ENCODE data around the gene SLC44A4.
"Not testable (repeated sequence)": the region's sequence is repeated elsewhere in the genome, so short reads cannot be mapped to it uniquely, and the experiment has no call there.

The SLC44A4 gene

GRCh38 chr6:31851980-31852718 lies 26.6 kb downstream of the SLC44A4 start:
- not testable (repeated sequence) for DNase-seq

- DNase-seq, result no peak
These were observed 27.3 kb downstream of the SLC44A4 start for GRCh38 chr6:31851485-31851832.

- no peak for DNase-seq
These were observed 27.9 kb downstream of the SLC44A4 start for GRCh38 chr6:31850765-31851484.

GRCh38 chr6:31847276-31847978 lies 31.4 kb downstream of the SLC44A4 start:
- no peak for DNase-seq

- DNase-seq, result no peak
These were observed 34.3 kb downstream of the SLC44A4 start for GRCh38 chr6:31844507-31844906.

- DNase-seq, result no peak
These were observed 36.7 kb downstream of the SLC44A4 start for GRCh38 chr6:31842053-31842452.

GRCh38 chr6:31839779-31840126 lies 39.0 kb downstream of the SLC44A4 start:
- not testable (repeated sequence) for DNase-seq

- no peak for DNase-seq
These were observed 39.8 kb downstream of the SLC44A4 start for GRCh38 chr6:31838968-31839367.

GRCh38 chr6:31838114-31838553 lies 40.7 kb downstream of the SLC44A4 start:
- DNase-seq, result not testable (repeated sequence)

GRCh38 chr6:31837369-31838113 lies 41.3 kb downstream of the SLC44A4 start:
- DNase-seq, result no peak

- no peak for DNase-seq
These were observed 42.1 kb downstream of the SLC44A4 start for GRCh38 chr6:31836474-31837368.

- DNase-seq, result no peak
These were observed 42.7 kb downstream of the SLC44A4 start for GRCh38 chr6:31836047-31836473.

GRCh38 chr6:31834367-31835250 lies 44.2 kb downstream of the SLC44A4 start:
- DNase-seq, result peak; percentile 92

GRCh38 chr6:31831350-31832215 lies 47.2 kb downstream of the SLC44A4 start:
- DNase-seq, result no peak

- no peak for DNase-seq
These were observed 47.9 kb downstream of the SLC44A4 start for GRCh38 chr6:31830886-31831335.

GRCh38 chr6:31829633-31830283 lies 49.0 kb downstream of the SLC44A4 start:
- no peak for DNase-seq

- DNase-seq, result peak; percentile 97
These were observed 51.3 kb downstream of the SLC44A4 start, which contains the start of gene HSPA1B for GRCh38 chr6:31827286-31828079. Gene HSPA1B, plus strand, starts transcription at chr6:31827738. Its CDS starts 213 bp downstream, at chr6:31827951.

- peak; percentile 80 for DNase-seq
These were observed 52.0 kb downstream of the SLC44A4 start for GRCh38 chr6:31826793-31827285.

All from activated effector memory CD4-positive, alpha-beta T cell treated with anti-CD3 and anti-CD28 coated beads, Interleukin-2, amount 50 U/mL, for 16 hours (primary cell).